Testis (tissue), 3 donors: ENCODE measurements around the gene NUBP2. TPM values are rescaled to one million over a fixed set of nuclear protein-coding genes. Genes with fewer than 3 reads are reported as not detected.

ENCODE experiments used
- DNase-seq: peaks from one replicate; pipeline ENCODE4 v3.0.0-alpha.2; 2019
- H3K27ac ChIP-seq, 2 donors: fragments of 200-600 bp; sonication (generic); one replicate each; pipeline ENCODE4 v1.5.1; 2019
- H3K27me3 ChIP-seq: fragments of 200-600 bp; sonication (generic); one replicate; pipeline ENCODE4 v1.5.1; 2019
- H3K36me3 ChIP-seq: fragments of 200-600 bp; sonication (generic); one replicate; pipeline ENCODE4 v1.5.1; 2017; ENCODE audit warnings: low read depth; ENCODE audit errors: missing control alignments
- H3K4me1 ChIP-seq: fragments of 200-600 bp; sonication (generic); one replicate; pipeline ENCODE4 v1.5.1; 2019
- H3K4me3 ChIP-seq, 2 donors: fragments of 200-600 bp; sonication (generic); one replicate each; pipeline ENCODE4 v1.5.1; 2017 to 2019
- H3K9me3 ChIP-seq: fragments of 200-600 bp; sonication (generic); one replicate; pipeline ENCODE4 v1.5.1; 2017
- POLR2A ChIP-seq: fragments of 450-650 bp; IDR thresholded peaks from one replicate; pipeline ENCODE4 v1.6.1; 2017; ENCODE audit warnings: antibody characterized with exemption, mild to moderate bottlenecking, moderate library complexity
- WGBS, 2 donors: methylation state at CpG; one replicate each; pipeline ENCODE4 v1.1.5; 2018; 5-methylcytosine and 5-hydroxymethylcytosine counted together
- intact Hi-C: fragments of 100-400 bp; cut with DNase I; formaldehyde crosslinking; loops from one replicate; pipeline ENCODE4 v1.15.1; 2023; ENCODE audit warnings: low total_unique reads
- polyA plus RNA-seq: library from polyadenylated mRNA; stranded (reverse); fragments of 350-450 nt; fragmentation: Illumina TruSeq; extraction: RNeasy Lipid Tissue Mini Kit (QIAGEN cat#74804); gene quantifications from one replicate; pipeline ENCODE4 v1.2.3, GENCODE V29; 2014; ENCODE audit warnings: low read depth, low replicate concordance; ENCODE audit not compliant: insufficient read depth
- total RNA-seq, 2 donors: library from RNA; depleted of rRNA; stranded (reverse); fragments of >200 nt; gene quantifications; one replicate each; pipeline ENCODE4 v1.2.3, GENCODE V29; 2016
- TF ChIP-seq, protein P1 (sequence below), 3 experiments: fragments of 450-650 bp in 2 of 3; fragments of 200-600 bp in 1 of 3; sonication (generic) in 1 of 3; IDR thresholded peaks; one replicate each; pipeline ENCODE4 v1.5.1; 2016 to 2019; ENCODE audit warnings: antibody characterized with exemption in 3 of 3, mild to moderate bottlenecking in 2 of 3, moderate library complexity in 1 of 3

Gene NUBP2
- total and polyA plus RNA-seq, 3 donors from 2014 or later, result 49.8 to 90.8 (median 81.5) TPM

DNA sequence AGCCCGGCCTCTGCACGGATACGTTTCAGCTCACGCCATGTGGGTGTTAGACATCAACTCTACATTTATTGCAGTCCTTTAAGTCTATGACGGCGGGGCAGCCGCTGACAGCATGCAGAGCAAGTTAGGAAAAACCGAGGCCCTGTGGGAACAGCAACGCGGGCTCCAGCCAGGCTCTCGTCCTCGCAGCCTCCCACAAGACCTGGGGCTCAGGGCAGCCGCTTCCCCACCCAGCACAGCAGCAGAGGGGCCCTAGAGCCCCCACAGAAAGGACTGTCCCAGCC, 6.1 kb upstream of the NUBP2 start:
- Histone ChIP-seq H3K27me3 (no peaks in the 10 kb centered on the region), H3K36me3 (no peaks in the 10 kb centered on the region), H3K4me3 (no peak overlapping the region), H3K9me3 (no peaks in the 10 kb centered on the region), H3K27ac (no peak overlapping the region), H3K4me1 (peaks cover 22% of the 10 kb centered on the region)
- no peak for TF ChIP-seq POLR2A
- TF ChIP-seq, protein P1, sequence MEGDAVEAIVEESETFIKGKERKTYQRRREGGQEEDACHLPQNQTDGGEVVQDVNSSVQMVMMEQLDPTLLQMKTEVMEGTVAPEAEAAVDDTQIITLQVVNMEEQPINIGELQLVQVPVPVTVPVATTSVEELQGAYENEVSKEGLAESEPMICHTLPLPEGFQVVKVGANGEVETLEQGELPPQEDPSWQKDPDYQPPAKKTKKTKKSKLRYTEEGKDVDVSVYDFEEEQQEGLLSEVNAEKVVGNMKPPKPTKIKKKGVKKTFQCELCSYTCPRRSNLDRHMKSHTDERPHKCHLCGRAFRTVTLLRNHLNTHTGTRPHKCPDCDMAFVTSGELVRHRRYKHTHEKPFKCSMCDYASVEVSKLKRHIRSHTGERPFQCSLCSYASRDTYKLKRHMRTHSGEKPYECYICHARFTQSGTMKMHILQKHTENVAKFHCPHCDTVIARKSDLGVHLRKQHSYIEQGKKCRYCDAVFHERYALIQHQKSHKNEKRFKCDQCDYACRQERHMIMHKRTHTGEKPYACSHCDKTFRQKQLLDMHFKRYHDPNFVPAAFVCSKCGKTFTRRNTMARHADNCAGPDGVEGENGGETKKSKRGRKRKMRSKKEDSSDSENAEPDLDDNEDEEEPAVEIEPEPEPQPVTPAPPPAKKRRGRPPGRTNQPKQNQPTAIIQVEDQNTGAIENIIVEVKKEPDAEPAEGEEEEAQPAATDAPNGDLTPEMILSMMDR (IDR thresholded peaks at IDR 0.05), result no peak
- intact Hi-C loops, result no loop called here
- DNase-seq, result no peak
- WGBS, 2 donors, result 81 to 91% methylated on average over 12 to 13 of the region's 13 CpGs

DNA sequence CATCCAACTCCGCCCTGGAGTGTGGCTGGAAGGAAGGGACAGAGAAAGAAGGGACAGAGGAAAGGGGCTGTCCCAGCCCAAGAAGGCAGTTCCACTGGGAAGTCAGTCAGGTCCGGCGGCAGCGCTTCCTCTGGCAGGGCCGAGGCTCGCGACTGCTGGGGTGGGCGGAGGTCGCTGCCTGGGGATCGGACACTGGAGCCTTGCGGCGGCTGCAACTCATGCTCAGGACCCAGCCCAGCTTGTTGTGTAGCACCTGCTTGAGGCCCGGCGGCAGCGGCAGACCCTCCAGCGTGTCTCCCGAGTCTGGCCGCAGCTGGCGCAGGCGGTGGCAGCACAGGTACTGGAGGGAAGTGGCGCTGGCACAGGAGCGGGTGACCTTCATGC, 5.8 kb upstream of the NUBP2 start:
- peaks cover 20% of the 10 kb centered on the region for H3K4me1 ChIP-seq
- 88 to 89% methylated on average over 22 of the region's 22 CpGs for WGBS, 2 donors
- H3K9me3 ChIP-seq, result no peaks in the 10 kb centered on the region
- H3K27me3 ChIP-seq, result no peaks in the 10 kb centered on the region
- intact Hi-C loops, result no loop called here
- H3K4me3 ChIP-seq, result no peak overlapping the region
- H3K36me3 ChIP-seq, result no peaks in the 10 kb centered on the region
- no peak for DNase-seq
- TF ChIP-seq POLR2A, result no peak
- TF ChIP-seq, protein P1 (IDR thresholded peaks at IDR 0.05), result no peak
- no peak overlapping the region for H3K27ac ChIP-seq

DNA sequence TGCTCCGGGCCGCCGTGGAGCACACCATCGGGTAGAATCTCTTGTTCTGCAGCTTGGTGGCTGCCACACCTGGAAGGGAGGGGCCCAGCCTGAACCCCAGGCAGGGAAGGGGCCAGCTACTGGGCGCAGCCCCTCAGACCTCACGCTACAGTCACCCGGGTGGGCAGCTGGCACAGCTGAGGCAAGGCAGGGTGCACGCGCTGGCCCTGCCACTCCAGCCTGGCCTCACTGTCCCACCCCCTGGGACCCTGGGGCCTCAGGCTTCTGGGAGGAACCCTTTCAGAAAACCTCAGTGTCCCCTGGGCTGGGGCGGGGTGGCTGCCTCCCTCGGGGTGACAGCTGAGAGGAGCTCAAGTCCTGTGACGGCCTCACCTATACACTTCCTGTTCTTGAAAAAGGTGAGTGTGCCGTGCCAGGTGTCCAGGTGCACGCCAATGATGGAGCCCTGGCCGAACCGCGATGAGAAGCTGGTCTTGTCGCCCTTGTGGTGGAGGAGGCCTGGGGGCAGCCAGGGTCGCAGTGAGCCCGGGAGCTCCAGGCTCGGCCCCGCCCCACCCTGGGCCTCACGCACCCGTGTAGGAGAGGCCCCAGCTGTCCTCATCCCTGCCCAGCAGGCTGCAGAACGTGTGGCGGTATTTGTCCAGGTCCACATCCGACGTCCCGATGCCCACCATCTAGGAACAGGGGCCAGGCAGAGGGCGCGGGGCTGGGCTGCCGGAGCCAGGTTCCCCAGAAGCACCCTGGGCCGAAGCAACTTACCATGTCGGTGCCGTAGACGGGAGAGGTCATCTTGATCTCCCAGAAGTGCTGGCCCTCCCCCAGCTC, 5.2 kb upstream of the NUBP2 start:
- H3K4me3 ChIP-seq, result no peak overlapping the region
- H3K27me3 ChIP-seq, result no peaks in the 10 kb centered on the region
- H3K4me1 ChIP-seq, result peaks cover 16% of the 10 kb centered on the region
- WGBS, 2 donors, result 65 to 79% methylated on average over 4 to 32 of the region's 36 CpGs
- intact Hi-C loops, result no loop called here
- H3K27ac ChIP-seq, result no peak overlapping the region
- no peaks in the 10 kb centered on the region for H3K9me3 ChIP-seq
- no peaks in the 10 kb centered on the region for H3K36me3 ChIP-seq
- DNase-seq, result no peak
- TF ChIP-seq POLR2A, result no peak
- TF ChIP-seq, protein P1 (IDR thresholded peaks at IDR 0.05), result no peak

DNA sequence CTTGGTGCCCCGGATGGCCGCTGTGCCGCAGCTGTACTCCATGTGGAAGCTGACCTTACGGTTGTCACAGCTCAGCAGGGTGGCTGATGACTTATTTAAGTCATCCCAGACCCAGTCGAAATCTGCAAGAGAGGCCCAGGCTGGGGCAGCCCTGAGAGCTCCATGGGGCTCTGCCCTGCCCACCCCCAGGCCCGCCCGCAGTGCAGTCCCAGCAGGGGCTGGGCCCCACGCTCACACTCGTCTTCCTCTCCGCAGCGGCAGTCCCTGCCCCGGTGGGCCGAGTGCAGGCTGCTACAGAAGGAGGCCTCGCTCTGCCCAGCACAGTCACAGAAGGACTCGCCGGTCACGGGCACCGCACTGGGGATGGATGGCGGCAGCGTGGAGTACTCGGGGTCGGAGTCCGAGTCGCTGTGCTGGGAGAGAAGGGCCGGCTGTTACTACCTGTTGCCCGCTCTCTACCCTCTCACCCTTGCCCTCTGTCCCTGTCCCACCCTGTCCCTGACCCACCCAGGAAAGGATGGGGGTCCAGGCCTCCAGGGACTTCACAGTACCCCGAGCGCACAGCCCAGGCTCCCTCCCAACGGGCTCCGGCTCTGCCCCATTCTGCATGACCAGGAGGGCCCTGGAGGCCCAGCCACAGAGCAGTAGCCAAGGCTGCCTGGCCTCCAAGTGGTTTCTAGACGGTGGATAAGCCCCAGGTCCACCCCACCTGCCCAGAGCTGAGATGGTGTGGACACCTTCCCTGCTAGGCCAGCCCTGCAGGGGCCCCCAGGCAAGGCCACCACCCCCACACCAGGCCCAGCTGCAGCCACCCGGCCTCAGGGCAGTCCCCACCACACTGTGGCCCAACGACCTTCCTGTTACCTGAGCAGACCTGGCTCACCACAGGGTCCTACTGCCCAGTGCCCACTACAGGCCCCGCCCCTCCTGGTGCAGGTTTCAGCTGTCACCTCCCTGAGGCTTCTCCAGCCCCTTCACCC, 4.3 kb upstream of the NUBP2 start:
- no peaks in the 10 kb centered on the region for H3K36me3 ChIP-seq
- no peaks in the 10 kb centered on the region for H3K9me3 ChIP-seq
- no peak for DNase-seq
- no peak overlapping the region for H3K27ac ChIP-seq
- intact Hi-C loops, result no loop called here
- H3K4me3 ChIP-seq, result no peak overlapping the region
- H3K27me3 ChIP-seq, result no peaks in the 10 kb centered on the region
- peaks cover 16% of the 10 kb centered on the region for H3K4me1 ChIP-seq
- TF ChIP-seq POLR2A, result no peak
- TF ChIP-seq, protein P1 (IDR thresholded peaks at IDR 0.05), result no peak
- WGBS, 2 donors, result 88 to 90% methylated on average over 13 to 34 of the region's 34 CpGs
